PC-9 (cell line): ENCODE results near the gene RXRB. TPM values are rescaled to one million over a fixed set of nuclear protein-coding genes. Genes with fewer than 3 reads are reported as not detected.

Source experiments
- BruUV-seq: library from RNA; stranded (reverse); fragments of 400-500 nt; replicated peaks from 2 replicates; lab custom pipeline; 2021; lab: Mats Ljungman, UMichigan
- CTCF ChIA-PET: fragments of 300-600 bp; sonication (Branson Sonifier 250); formaldehyde crosslinking; loops from one replicate; lab custom pipeline; 2022; ENCODE audit warnings: antibody characterized with exemption; lab: Charles Lee
- POLR2A ChIA-PET: fragments of 300-600 bp; sonication (Branson Sonifier 250); formaldehyde crosslinking; loops from one replicate; lab custom pipeline; 2022; ENCODE audit warnings: antibody characterized with exemption; ENCODE audit not compliant: unreplicated experiment; lab: Charles Lee
- DNase-seq, 2 experiments: peaks; one replicate each; pipeline versions ENCODE4 v3.0.0 to v3.0.0-alpha.2; 2015 to 2022; ENCODE audit warnings: mixed read lengths in 1 of 2
- H2AFZ ChIP-seq: fragments of 200-600 bp; sonication (generic); 2 replicates; pipeline ENCODE4 v1.8.1; 2017; ENCODE audit warnings: antibody characterized with exemption
- H3F3A ChIP-seq: fragments of 200-600 bp; sonication (generic); 2 replicates; pipeline ENCODE4 v1.8.1; 2017; ENCODE audit warnings: antibody characterized with exemption, mild to moderate bottlenecking, low read depth; ENCODE audit not compliant: insufficient read depth
- H3K27ac ChIP-seq: fragments of 200-600 bp; sonication (generic); 2 replicates; pipeline ENCODE4 v1.6.1; 2016; ENCODE audit warnings: mixed run types
- H3K27me3 ChIP-seq: fragments of 200-600 bp; sonication (generic); 2 replicates; pipeline ENCODE4 v1.6.1; 2016; ENCODE audit warnings: low read depth, mixed run types; ENCODE audit not compliant: insufficient read depth
- H3K36me3 ChIP-seq: fragments of 200-600 bp; sonication (generic); 2 replicates; pipeline ENCODE4 v1.6.1; 2016; ENCODE audit warnings: low read depth, mixed run types
- H3K4me1 ChIP-seq: fragments of 200-600 bp; sonication (generic); replicated peaks from 2 replicates; pipeline ENCODE4 v1.6.1; 2016; ENCODE audit warnings: mixed run types; ENCODE audit not compliant: insufficient read depth
- H3K4me2 ChIP-seq: fragments of 200-600 bp; sonication (generic); 2 replicates; pipeline ENCODE4 v1.6.1; 2017; ENCODE audit warnings: mixed run types
- H3K4me3 ChIP-seq: fragments of 200-600 bp; sonication (generic); 2 replicates; pipeline ENCODE4 v1.6.1; 2016; ENCODE audit warnings: mixed run types
- H3K79me2 ChIP-seq: fragments of 200-600 bp; sonication (generic); 2 replicates; pipeline ENCODE4 v1.6.1; 2017; ENCODE audit warnings: low read depth, mixed run types
- H3K9me2 ChIP-seq: fragments of 200-600 bp; sonication (generic); 2 replicates; pipeline ENCODE4 v1.8.1; 2017; ENCODE audit warnings: mild to moderate bottlenecking; ENCODE audit not compliant: insufficient read depth
- H3K9me3 ChIP-seq: fragments of 200-600 bp; sonication (generic); 2 replicates; pipeline ENCODE4 v1.8.1; 2016; ENCODE audit warnings: low read depth; ENCODE audit not compliant: insufficient read depth
- H4K20me1 ChIP-seq: fragments of 200-600 bp; sonication (generic); 2 replicates; pipeline ENCODE4 v1.8.1; 2017; ENCODE audit not compliant: insufficient read depth
- EZH2 ChIP-seq: fragments of 200-600 bp; sonication (generic); IDR thresholded peaks from 2 replicates; pipeline ENCODE4 v1.8.0; 2017; ENCODE audit warnings: antibody characterized with exemption, low read depth
- intact Hi-C: fragments of 100-400 bp; cut with micrococcal nuclease; formaldehyde crosslinking; loops from one replicate; pipeline ENCODE4 v1.10.0; 2022; ENCODE audit not compliant: unreplicated experiment
- total RNA-seq: library from RNA; stranded (reverse); gene quantifications from 2 replicates; pipeline ENCODE4 v1.2.3, GENCODE V29; 2021
- TF ChIP-seq, protein P1 (sequence below): fragments of 200-600 bp; sonication (generic); conservative IDR thresholded peaks from 2 replicates; pipeline ENCODE4 v1.6.1; 2017; ENCODE audit warnings: mixed run types, antibody characterized with exemption, mild to moderate bottlenecking, moderate library complexity

Gene RXRB
- total RNA-seq, 1 experiment from 2014 or later, result 49.8 TPM

DNA sequence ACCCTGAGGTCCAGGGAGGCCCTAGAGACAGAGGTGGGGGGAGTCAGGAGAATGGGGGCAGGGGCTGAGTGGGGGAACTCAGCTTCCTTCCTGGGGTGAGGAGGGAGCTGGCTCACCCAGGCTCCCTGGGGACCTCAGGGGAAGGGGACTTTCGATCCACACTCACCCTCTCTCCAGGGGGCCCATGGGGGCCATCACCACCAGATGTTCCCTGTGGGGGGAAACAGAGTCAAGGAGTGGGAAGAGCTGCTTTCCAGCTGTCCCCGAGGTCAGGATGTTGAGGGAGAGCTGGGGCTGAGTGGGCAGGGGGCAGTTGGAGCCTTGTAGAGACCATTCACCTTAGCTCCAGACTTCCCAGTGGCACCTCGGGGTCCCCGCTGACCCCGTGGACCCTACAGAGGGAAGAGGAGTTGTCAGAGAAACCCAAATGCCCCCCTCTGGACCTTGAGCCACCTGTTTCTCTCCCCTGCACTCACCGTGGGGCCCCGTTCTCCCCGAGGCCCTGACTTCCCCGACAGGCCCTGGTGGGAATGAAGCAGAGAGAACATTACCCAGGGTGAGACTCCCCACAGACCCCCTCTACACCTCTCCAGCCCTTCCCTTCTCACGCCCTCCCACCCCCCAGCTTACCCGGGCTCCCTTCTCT, 26.8 kb downstream of the RXRB start:
- no peak overlapping the region for H3K4me3 ChIP-seq
- no peaks in the 10 kb centered on the region for H3K79me2 ChIP-seq
- no peaks in the 10 kb centered on the region for H4K20me1 ChIP-seq
- no peaks in the 10 kb centered on the region for H3K36me3 ChIP-seq
- no peaks in the 10 kb centered on the region for H3F3A ChIP-seq
- BruUV-seq, result no TSS peak
- H3K4me2 ChIP-seq, result no peak overlapping the region
- ChIA-PET POLR2A (no interaction called here), CTCF (interaction anchor here (0.7 kb wide), 1 partner anchor 14 kb away, joined by 3 read pairs; no protein-coding TSS in a partner anchor)
- no peak for DNase-seq
- TF ChIP-seq, protein P1, sequence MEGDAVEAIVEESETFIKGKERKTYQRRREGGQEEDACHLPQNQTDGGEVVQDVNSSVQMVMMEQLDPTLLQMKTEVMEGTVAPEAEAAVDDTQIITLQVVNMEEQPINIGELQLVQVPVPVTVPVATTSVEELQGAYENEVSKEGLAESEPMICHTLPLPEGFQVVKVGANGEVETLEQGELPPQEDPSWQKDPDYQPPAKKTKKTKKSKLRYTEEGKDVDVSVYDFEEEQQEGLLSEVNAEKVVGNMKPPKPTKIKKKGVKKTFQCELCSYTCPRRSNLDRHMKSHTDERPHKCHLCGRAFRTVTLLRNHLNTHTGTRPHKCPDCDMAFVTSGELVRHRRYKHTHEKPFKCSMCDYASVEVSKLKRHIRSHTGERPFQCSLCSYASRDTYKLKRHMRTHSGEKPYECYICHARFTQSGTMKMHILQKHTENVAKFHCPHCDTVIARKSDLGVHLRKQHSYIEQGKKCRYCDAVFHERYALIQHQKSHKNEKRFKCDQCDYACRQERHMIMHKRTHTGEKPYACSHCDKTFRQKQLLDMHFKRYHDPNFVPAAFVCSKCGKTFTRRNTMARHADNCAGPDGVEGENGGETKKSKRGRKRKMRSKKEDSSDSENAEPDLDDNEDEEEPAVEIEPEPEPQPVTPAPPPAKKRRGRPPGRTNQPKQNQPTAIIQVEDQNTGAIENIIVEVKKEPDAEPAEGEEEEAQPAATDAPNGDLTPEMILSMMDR, result no peak
- no peak for TF ChIP-seq EZH2
- peaks cover 36% of the 10 kb centered on the region for H3K27me3 ChIP-seq
- intact Hi-C loops, result no loop called here
- no peaks in the 10 kb centered on the region for H3K9me3 ChIP-seq
- H3K4me1 ChIP-seq, result no peaks in the 10 kb centered on the region
- H3K27ac ChIP-seq, result no peak overlapping the region
- no peaks in the 10 kb centered on the region for H3K9me2 ChIP-seq
- no peak overlapping the region for H2AFZ ChIP-seq

DNA sequence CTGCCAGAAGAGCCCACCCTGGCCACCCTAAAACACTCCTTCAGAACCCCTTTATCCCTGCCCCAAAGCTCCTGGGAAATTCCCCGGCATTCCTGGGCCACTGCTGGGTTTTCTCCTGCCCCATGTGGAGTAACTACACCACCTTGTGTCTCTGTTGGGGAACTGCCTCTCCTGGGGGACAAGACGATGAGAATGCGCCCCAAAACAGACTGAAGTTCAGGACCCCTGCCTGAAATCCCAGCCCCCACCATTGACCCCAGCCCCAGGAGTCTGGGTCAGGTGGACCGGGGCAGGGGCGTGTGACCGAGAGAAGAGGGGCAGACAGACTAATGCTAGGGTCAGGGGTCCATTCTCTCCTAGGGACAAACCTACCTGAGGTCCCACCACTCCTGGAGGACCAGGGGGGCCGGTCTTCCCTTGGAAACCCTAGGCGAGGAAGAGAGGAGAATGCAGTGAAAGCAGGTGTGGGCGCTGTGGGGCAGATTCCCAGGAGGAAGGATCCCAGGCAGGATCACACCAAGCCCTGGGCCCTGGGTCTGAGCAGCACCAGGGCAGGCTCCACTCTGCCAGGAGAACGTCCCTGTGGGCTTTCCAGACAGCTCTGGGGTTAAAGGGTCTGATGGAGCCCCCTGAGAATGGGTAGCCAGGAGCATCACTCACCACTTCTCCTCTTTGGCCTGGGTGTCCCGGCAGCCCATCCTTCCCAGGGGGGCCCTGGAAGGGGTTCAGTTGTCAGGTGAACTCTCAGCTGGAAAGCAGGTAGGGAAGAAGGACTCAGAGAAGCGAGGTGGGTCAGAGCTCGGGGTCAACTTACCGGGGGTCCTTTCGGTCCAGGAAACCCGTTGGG, 27.6 kb downstream of the RXRB start:
- no TSS peak for BruUV-seq
- Histone ChIP-seq H4K20me1 (no peaks in the 10 kb centered on the region), H3K9me3 (no peaks in the 10 kb centered on the region), H3K4me1 (no peaks in the 10 kb centered on the region), H2AFZ (no peak overlapping the region), H3K4me3 (no peak overlapping the region), H3K9me2 (no peaks in the 10 kb centered on the region), H3K4me2 (no peak overlapping the region), H3F3A (no peaks in the 10 kb centered on the region), H3K36me3 (no peaks in the 10 kb centered on the region), H3K27me3 (peaks cover 36% of the 10 kb centered on the region), H3K79me2 (no peaks in the 10 kb centered on the region), H3K27ac (no peak overlapping the region)
- ChIA-PET POLR2A (no interaction called here), CTCF (interaction anchor here (0.7 to 1.2 kb wide), 2 partner anchors 18 to 334 kb away, joined by 3 to 5 read pairs; partner anchors contain the start of gene TAP2)
- intact Hi-C loops, result no loop called here
- DNase-seq, result peak in 1 of 2 experiments; percentile 35
- TF ChIP-seq, protein P1, result peak; percentile 79
- no peak for TF ChIP-seq EZH2

DNA sequence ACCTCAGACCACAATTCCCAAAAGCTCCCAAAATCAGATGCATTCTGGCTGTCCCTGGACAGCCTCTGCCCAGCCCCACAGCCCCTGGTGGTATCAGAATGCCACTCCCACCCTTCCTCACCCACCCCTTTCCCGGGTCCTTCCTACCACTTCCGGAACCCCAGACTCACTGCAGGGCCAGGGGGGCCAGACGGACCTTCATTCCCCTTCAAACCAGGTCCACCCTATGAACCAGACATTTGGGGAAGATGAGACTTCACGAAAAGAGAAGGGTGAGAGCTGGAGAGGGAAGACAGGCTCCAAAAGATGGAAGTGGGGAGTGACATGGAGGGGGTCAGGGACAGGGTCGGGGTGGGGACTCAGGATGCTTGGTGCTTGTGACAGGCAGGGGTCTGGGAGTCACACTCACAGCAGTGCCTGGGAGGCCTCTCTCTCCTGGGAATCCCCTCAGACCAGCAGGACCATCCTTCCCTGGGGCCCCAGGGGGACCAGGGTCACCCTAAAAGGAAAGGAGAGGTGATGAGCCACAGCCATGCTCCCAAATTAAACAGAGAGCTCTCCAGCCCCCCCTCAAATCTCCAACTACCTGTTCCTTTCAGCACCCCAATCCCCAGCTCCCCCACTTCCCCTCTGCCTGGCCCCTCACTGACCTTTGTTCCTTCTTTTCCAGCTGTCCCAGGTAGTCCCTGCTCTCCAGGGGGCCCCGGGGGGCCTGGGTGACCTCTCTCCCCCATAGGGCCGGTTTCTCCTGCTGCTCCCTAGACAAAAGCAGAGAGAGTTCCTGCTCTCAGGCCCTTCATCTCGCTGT, 28.4 kb downstream of the RXRB start:
- intact Hi-C loops, result no loop called here
- H3F3A ChIP-seq, result no peaks in the 10 kb centered on the region

More for the DNA sequence above, 28.4 kb downstream of the RXRB start:
- POLR2A ChIA-PET, result no interaction called here
- CTCF ChIA-PET, result interaction anchor here (0.7 to 1.2 kb wide), 2 partner anchors 19 to 333 kb away, joined by 3 to 5 read pairs; partner anchors contain the start of gene TAP2
- Histone ChIP-seq H3K9me2 (no peaks in the 10 kb centered on the region), H3K79me2 (no peaks in the 10 kb centered on the region), H3K4me1 (no peaks in the 10 kb centered on the region), H3K4me2 (no peak overlapping the region), H4K20me1 (no peaks in the 10 kb centered on the region), H2AFZ (no peak overlapping the region), H3K4me3 (no peak overlapping the region), H3K27me3 (peaks cover 43% of the 10 kb centered on the region), H3K27ac (no peak overlapping the region), H3K9me3 (no peaks in the 10 kb centered on the region), H3K36me3 (no peaks in the 10 kb centered on the region)
- no peak for TF ChIP-seq EZH2
- TF ChIP-seq, protein P1, result no peak
- no TSS peak for BruUV-seq
- no peak for DNase-seq
